Measurements from ENCODE around the gene RFC5.
"Not testable (repeated sequence)": the region's sequence is repeated elsewhere in the genome, so short reads cannot be mapped to it uniquely, and the experiment has no call there.

RFC5 gene, protein sequence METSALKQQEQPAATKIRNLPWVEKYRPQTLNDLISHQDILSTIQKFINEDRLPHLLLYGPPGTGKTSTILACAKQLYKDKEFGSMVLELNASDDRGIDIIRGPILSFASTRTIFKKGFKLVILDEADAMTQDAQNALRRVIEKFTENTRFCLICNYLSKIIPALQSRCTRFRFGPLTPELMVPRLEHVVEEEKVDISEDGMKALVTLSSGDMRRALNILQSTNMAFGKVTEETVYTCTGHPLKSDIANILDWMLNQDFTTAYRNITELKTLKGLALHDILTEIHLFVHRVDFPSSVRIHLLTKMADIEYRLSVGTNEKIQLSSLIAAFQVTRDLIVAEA

DNA sequence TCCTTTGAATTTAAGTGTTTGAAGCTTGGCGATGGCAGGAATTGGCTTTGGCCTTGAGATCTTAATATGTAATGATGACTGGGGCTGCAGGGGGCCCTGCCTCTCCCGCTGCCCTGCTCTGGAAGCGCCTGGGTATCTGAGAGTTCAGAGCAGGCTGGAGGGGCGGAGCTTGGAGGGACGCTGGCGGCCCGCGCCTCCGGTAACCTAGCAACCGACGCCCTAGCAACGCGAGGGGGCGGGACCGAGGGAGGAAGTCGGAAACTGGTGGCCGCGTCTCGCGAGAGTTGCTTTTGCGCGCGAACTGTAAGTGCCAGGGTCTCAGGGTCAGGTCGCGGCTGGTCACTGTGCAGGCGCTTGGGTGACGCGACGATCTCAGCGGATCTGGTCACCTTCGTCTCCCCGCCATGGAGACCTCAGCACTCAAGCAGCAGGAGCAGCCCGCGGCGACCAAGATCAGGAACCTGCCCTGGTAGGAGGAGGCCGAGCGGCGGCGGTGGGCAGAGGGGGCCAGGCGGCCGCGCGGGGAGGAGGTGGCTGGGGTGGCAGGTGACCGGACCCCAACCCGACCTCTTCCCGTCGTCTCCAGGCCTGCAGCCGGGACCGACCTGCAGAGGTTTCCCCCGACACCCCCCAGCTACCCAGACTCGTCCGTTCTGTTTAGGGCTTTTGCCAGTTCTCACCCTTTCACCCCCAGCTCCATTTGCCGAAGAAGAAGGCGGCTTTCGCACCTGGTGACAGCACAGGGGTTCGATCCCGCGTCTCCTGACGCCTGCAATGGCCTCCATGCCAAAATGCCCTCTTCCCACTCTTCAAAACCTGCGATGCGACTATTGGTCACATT, at the start of gene RFC5:
TSS of gene RFC5 (plus strand) at position 280 of the 841 bp plus-strand sequence. CDS start at position 405, 125 bp downstream.
- peak; percentile 94 to 97 (median 96) for DNase-seq (ENCODE audit: low read depth in 3 of 3)

DNA sequence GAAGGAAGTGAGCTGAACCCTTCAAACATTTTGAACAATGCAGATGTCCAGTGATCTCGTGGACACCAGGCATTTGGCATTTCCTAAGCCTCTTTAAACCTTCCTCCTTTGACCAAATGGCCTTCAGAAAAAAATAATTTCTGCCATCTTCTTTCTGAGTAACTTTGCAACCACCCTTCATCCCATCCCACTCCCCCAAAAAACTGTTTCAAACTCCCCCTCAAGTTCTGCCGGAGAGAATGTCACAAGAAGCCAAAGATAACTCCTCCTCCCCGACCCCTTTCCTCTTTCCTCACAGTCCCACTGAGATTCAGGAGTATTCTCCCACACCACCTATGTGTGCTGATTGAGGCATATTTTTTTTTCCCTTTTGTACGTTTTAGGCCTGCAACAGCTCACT, 49.5 kb upstream of the RFC5 start:
- DNase-seq (ENCODE audit: low read depth in 3 of 3), result no peak

DNA sequence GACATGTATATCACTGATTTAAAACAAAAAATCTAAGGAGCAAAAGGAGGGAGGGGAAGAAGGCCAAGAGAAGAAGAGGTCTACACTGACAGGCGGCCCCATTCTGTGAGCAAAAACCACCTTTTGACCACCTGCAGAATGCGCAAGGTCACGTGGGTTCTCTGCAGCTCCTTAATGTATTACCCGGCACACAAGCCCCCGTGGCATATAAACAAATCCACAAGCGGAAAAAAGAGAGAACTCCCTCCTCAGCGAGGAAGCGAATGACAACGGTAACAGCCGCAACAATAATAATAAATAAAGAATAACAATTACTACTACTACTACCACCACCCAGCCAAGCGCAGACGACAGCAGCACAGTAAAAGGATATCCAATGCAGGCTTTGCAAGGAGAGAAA, 49.0 kb upstream of the RFC5 start:
- no peak for DNase-seq (ENCODE audit: low read depth in 3 of 3)

DNA sequence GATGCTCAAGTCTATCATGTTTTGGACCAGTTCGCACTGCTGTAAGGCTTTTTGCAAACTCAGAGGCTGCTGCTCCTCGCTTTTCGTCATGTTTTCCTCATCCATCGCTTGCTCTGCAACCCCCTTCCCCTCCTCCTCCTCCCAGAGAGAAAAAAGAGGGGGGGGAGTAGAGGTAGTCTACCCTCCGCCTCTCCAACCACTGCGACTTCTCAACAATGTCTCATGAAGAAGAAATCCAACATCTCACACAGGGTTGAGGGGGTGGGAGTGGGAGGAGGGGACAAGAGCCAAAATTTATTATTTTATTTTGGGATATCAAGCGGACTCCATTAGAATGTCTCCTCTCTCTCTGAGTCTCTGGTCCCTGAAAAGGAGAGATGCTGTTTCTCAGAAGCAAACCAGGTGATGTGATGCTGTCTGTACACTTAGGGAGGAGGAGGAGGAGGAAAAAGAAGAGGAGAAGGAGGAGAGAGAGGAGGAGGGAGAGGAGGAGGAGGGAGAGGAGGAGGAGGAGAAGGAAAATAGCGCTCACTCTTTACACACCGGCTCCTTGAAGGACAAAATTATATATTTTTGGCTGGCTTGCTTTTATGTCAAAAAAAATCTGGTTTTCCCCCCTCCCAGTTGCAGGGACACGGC, 48.2 kb upstream of the RFC5 start:
- DNase-seq (ENCODE audit: low read depth in 3 of 3), result no peak

DNA sequence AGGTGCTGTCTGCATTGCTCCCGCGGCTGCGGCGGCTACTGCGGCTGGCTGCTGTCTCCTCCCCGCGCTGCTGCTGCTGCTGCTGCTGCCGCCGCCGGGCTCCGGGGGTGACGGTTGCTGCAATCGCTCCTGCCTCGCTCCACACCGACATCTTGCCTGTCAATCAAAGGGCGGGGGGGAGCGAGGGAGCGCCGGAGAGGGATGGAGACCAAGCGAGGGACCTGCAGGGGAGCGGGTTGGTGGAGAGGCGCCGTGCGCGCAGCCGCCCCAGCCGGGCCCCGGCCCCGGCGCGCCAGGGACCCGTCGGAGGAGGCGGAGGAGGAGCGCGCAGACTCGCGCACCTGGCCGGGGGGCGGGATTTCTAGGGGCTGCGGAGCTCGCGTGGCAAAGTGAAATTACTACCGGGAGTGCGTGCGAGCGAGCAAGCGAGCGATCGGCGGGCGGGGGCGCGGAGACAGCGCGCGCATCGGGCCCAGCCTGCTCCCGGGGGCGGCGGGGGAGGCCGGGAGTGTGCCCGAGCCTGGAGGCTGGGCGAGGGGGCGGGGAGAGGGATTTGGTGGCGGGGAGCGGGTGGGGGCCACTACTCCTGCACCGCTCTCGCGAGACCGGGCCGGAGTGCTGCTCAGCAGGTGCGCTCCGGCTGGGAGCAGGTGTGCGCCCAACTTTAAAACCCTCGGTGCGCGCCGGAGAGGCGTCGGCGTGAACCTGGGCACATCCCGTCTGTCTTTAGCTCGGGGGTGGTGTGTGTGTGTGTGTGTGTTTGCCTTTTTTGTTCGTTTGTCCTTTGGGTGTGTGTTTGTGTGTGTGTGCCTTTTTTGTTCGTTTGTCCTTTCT, 47.5 kb upstream of the RFC5 start, which contains the start of gene KSR2:
TSS of gene KSR2 (minus strand) at position 165 of the 834 bp plus-strand sequence. CDS start 735 bp downstream, outside the sequence.
- peak; percentile 1 to 33 (median 32) for DNase-seq (ENCODE audit: low read depth in 3 of 3)

DNA sequence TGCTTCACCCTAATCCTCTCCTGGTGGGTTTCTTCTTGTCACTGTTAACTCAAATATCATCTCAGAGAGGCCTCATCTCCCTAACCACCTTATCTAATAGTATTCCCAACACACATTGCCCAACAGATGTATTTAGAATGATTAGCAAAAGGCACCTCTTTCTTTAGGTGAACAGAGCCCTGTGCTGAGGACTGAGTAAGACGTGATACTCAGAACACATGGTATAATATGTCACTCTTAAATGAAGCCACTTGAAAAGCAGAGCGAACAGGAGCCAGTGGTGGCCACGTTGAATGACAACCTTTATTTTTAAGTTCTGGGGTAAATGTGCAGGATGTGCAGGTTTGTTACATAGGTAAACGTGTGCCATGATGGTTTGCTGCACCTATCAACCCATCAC, 46.2 kb upstream of the RFC5 start:
- no peak for DNase-seq (ENCODE audit: low read depth in 3 of 3)

DNA sequence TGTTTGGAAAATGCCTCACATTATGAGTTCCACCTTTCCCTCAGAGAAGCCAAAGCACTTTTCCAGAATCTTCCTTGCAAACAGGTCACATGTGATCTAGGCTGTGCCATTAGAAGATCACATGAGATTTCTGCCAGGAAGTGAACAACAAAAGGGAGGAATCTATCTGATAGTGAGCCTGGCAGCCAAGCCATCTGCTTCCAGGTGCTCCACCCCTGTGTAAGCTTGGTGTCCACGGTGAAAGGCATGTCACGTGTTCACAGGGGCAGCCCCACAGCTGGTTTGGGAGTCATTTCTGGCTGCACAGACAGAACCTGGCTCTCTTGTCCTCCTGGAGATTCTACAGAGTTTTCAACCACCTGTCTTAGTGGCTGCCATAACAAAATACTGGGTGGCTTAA, 44.2 kb upstream of the RFC5 start:
- DNase-seq (ENCODE audit: low read depth in 3 of 3), result no peak

DNA sequence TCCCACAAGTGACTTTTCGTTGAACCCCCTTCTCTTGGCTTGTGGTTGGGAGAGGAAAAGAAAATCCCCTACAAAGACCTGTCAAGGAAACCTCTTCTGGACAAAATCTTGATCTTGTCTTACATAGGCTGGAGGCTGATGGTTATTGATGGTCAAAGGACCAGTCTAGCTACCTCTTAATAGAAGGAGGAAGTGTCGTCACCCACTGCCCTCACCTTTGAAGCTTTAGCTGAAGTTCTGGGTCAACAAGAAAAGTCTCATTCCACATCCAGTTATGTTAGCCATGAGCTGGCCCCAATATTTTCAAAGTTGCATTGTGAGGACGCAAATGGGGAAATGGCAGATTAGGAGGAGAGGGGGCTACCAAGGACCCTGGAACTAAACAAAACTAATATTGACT, 41.5 kb upstream of the RFC5 start:
- DNase-seq (ENCODE audit: low read depth in 3 of 3), result no peak

DNA sequence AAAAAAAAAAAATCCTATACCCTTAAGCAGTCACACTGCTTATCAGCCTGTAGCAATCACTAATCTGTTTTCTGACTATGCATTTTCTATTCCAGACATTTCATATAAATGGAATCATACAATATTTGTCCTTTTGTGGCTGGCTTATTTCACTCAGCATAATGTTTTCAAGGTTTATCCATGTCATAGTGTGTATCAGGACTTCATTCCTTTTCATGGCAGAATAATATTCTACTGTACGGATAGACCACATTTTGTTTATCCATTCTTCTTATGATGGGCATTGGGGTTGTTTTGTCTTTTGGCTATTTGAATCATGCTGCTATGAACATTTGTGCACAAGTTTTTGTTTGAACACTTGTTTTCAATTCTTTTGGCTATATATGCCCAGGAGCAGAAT, 39.1 kb upstream of the RFC5 start:
- no peak for DNase-seq (ENCODE audit: low read depth in 3 of 3)

DNA sequence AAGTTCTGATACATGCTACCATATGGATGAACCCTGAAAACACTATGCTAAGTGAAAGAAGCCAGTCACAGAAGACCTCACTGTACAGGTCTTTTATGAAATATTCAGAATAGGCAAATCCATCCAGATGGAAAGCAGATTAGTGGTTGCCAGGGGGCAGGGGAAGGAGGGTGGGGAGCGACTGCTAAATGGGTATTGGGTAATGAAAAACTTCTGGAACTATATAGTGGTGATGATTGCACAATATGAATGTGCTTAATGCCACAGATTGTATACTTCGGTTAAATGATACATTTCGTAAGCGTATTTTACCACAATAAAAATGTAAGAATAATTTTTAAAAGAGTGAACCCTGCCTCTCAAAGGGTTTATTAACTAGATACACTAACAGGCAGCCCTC, 35.9 kb upstream of the RFC5 start:
- no peak for DNase-seq (ENCODE audit: low read depth in 3 of 3)

DNA sequence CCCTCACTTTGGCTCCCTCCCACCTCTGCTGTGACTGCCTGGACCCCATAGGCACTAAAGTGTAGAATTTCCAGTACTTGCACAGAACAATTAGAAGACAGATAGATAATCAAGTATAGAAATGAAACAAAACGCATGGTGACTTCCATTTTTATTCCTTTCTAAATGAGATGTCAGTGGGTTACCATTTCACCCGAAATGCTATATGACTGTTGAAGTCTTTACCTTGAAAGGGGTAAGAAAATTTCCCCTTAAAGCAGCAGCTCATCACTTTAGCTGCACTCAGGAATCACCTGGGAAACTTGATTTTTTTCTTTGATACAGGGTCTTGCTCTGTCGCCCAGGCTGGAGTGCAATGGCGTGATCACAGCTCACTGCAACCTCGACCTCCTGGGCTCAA, 35.2 kb upstream of the RFC5 start:
- DNase-seq (ENCODE audit: low read depth in 3 of 3), result no peak

DNA sequence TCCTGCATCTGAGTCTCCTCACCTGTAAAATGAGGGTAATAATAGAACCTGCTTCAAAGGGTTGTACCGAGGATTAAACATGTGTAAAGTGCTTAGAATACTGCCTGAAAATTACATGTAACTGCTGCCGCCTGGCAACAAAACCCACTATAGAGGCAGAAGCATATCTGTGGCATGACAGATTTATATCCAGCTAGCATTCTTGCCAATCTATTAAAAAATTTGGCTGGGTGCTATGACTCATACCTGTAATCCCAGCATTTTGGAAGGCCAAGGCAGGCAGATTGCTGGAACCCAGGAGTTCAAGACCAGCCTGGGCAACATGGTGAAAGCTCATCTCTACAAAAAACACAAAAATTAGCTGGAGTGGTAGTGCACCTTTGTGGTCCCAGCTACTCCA, 31.3 kb upstream of the RFC5 start:
- no peak for DNase-seq (ENCODE audit: low read depth in 3 of 3)

DNA sequence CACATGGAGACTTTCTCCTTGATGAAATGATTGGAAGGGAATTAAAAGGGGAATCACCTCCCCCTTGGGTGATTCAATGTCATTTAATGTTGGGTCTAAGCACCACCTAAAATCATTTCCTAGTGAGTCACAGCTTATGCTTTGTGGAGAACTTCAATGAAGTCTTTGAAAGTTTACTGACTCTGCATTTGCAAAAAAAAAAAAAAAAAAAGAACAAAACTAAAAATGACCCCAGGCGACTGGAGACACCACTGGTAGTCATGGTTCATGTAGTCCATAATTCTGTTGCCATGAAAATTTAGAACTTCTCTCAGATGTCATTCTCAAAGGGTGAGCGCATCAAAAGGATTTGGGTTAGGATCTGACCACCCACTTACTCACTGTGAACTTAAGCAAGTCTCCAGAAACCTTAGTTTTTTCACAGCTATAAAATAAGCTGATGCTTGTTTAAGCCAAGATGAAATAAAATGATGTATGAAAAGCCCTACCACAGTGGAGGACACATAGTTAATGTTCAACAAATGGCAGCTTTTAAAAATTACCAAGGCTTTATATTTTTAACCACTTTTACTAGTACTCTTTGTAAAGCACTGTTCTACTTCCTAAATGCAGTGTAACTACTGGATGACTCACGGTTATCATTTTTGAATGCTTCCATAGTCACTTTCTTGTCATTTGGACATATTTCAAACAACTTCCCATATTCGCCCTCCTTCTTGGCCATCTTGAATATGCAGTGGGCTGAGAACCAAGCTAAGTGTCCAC, 29.6 kb upstream of the RFC5 start:
- DNase-seq (ENCODE audit: low read depth in 3 of 3), result no peak

DNA sequence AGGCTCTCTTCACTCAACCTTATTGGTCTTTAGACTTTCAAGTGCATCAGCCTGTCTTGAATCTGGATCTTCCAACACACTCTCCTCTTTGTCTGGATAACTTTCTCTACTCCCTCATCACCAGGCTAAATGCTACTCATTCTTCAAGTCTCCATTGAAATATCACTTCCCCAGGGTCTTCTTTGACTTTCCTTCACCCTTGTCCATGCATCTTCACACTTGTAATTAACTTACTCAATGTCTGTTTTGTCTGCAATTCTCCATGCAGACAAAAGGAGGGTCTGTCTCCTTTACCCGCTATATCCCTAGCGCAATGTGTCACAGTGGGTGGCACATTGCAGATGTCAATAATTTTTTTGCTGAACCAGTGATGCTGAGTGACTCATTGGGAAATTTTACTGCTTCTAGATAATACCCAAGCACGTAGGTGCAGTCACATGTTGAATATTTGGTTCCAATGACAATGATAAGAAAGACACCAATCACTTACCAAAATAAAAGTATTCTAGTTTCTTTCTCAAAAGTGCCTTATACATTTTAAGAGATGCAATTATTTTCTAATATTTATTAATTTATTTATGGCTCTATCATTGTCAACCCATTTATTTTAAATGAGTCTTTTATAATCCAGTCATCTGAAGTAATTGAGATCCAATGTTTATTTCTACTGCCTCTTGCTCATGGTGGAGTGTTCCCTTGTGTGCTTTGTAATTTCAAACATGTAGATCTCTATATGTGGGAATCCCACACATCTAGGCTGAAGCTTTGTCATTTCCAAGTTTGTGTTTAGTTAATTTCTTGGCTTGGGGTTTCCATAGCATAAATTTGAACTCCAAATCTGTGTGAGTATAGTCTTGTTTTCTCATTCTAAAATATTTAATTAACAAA, 21.7 kb upstream of the RFC5 start:
- no peak for DNase-seq (ENCODE audit: low read depth in 3 of 3)

DNA sequence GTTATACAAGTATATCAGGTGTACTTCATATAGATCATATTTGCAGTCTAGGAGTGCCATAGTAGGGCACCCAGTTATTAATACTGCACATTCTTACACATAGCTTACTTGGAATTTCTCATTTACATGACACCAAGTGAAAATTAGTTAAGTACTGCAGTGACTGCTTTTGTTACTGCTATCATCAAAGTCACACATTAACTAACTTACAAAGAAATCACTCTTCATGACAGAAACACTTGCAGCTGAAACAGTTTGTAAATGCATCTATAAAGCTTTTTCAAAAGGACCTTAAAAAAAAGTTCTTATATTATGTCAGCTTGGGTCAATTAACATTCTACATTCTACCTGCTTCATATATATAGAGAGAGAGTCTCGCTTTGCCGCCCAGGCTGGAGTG, 17.8 kb upstream of the RFC5 start:
- DNase-seq (ENCODE audit: low read depth in 3 of 3), result no peak

DNA sequence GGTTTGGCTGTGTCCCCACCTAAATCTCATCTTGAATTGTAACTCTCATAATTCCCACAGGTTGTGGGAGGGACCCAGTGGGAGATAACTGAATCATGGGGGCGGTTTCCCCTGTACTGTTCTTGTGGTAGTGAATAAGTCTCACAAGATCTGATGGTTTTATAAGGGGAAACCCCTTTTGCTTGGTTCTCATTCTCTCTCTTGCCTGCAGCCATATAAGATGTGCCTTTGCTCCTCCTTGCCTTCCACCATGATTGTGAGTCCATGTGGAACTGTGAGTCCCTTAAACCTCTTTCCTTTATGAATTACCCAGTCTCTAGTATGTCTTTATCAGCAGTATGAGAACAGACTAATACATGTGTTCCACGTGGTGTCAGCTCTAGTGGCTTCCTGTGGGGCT, 16.7 kb upstream of the RFC5 start:
- not testable (repeated sequence) for DNase-seq (ENCODE audit: low read depth in 3 of 3)

DNA sequence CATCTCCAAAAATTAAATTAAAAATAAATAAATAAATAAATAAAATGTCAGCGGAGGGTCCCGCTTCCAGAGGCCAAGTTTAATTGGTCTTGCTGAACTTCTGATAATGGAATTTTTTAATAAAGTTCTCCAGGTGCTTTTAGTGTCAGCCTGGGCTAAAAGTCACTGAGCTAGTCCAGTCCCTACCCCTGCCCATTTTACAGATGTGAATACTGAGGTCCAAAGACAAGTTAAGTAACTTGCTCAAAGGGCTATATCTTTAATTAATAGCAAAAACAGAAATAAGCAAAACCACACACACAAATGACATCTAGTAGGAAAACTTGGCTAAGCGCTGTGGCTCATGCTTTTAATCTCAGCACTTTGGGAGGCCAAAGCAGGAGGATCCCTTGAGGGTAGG, 5.6 kb upstream of the RFC5 start:
- DNase-seq (ENCODE audit: low read depth in 3 of 3), result no peak

DNA sequence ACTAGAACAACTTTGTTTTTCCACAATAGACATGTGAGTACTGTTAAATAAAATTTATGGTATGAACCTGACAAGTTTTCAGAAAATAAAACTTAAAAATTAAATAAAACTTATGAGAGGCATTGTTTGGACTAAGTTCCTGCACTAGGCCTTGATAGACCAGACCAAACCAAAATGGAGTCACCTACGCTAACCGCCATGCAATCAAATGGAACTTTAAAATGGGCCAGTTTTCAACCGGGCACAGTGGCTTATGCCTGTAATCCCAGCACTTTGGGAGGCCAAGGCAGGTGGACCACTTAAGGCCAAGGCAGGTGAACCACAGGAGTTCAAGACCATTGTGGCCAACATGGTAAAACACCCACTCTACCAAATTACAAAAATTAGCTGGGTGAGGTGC, 5.1 kb upstream of the RFC5 start:
- no peak for DNase-seq (ENCODE audit: low read depth in 3 of 3)

DNA sequence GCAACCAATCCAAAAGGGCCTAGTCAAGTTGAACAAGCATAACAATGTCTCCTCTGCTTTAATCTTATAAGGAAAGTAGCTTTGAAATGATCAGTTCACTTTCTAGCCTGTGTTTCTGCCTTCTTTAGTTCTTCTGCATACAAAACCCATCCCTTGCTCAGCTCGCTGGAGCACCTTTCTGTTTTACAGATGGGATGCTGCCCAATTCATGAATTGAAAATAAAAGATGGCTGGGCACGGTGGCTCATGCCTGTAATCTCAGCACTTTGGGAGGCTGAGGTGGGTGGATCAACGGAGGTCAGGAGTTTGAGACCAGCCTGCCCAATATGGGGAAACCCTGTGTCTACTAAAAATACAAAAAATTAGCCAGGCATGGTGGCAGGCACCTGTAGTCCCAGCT, 4.5 kb upstream of the RFC5 start:
- DNase-seq (ENCODE audit: low read depth in 3 of 3), result no peak

DNA sequence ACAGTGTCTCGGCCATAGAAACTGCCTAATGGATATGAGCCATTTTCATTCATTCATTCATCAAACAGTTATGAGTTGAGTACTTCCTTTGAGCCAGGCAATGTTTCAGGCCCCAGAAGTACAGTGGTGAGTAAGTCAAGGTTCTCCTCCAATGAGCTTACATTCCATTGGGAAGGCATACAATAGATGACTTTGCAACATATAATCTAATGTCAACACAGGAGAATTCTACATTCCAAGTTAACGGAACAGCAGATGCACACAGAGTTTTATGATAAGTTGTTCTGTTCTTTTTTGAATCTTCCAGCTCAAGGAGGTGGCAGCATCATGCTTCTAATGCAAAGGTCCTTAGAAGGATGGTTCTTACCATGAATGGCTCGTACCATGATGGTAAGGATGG, 3.2 kb upstream of the RFC5 start:
- DNase-seq (ENCODE audit: low read depth in 3 of 3), result no peak
